Measurements from ENCODE around the gene VKORC1.
A peak's percentile ranks its signal among the peaks of the same experiment; 100 is the strongest.
"Not testable (repeated sequence)": the region's sequence is repeated elsewhere in the genome, so short reads cannot be mapped to it uniquely, and the experiment has no call there.

The VKORC1 gene

GRCh38 chr16:31094424-31095120 is at the start of gene VKORC1:
Gene VKORC1 (minus strand): TSS chr16:31094797. CDS start chr16:31094729, 68 bp downstream.
- peak; percentile 72 for DNase-seq

DNA sequence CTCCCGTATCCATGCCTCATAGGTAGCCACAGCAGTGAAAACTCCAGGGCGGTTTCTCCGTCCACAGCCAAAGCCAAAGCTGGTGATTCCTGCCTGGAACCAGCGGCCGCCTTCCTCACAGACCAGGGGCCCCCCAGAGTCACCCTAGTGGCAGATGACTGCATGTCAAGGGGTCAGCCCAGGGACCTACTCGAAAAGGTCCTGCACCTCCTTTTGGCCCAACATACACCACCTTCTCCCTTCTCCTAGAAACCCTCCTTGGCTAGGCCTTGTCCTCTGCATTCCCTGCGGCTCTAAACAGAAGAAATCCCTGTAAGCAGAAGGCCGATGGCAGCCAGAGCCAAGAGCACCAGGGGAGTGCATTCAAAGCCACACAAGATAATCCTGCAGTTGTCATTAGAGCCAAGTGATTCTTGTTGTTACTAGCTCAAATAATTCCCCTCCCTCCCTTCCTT is 49.1 kb upstream of the VKORC1 start:
- no peak for DNase-seq

DNA sequence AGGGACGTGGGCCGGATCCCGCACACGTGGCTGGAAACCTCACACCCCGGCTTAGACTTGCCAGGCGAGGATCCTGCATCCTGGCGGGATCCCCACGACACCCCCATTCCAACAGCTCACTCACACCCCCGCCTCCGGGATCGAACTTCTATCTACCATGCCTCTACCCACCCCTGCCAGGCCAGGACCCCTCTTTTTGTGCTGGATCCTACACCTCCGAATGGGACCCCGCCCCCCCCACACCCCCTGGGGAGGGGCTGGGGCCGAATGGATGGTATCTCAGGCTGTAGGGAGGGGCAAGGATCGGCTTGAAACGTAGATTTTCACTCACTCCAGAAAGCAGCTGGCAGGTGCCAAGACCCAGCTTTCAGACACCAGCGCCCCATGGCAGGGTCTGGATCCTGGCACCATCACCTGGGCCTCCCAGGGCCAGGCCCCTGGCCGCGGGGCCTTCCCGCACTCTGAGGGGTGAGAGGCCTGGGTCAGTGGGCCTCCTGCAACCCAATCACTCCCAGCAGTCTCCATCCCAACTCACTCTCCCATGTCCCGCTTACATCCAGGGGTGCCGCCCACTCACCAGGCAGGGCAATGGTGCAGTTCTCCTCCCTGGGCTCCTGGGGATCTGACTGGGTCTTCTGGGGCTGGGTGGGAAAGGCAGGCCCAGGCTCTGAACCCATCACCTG is 48.6 kb upstream of the VKORC1 start:
- no peak for DNase-seq

DNA sequence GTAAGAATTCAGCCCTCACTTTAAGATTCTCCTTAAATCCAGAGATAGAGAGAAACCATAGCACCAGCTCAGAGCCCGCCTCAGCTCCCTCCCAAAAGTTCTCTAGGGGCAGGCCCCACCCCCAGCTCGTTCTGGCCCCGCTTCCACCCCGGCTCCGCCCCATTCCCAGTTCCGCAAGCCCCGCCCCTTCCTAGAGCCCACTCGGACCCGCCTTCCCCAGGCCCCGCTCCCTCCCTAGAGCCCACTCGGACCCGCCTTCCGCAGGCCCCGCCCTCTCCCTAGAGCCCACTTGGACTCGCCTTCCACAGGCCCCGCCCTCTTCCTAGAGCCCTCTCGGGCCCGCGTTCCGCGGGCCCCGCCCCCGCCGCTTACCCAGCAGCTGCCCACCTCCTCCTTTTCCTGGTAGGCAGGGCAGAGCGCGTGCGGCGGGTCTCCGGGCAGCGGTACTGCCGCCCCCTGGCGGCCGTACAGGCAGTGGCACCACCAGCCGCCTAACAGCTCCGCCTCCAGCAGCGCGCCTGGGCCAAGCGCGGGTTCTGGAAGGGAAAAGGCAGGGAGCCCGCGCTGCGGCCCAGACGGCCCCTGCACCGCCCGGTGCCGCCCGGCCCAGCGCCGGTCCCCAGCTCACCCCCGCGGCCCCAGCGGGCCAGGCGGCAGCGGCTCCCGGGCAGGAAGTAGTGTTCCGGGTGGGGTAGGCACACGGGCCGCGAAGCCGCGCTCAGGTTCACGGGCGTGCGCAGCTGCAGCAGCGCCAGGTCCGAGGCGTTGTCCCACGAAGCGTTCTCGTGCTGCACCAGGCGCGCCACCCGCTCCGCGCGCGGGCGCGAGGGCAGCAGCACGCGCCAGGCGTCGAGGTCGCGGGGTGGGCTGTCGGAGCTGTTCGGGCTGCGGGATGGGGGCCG is 47.8 kb upstream of the VKORC1 start:
- DNase-seq, result peak; percentile 94

- no peak for DNase-seq
Observed at GRCh38 chr16:31141489-31142108, 47.0 kb upstream of the VKORC1 start.

DNA sequence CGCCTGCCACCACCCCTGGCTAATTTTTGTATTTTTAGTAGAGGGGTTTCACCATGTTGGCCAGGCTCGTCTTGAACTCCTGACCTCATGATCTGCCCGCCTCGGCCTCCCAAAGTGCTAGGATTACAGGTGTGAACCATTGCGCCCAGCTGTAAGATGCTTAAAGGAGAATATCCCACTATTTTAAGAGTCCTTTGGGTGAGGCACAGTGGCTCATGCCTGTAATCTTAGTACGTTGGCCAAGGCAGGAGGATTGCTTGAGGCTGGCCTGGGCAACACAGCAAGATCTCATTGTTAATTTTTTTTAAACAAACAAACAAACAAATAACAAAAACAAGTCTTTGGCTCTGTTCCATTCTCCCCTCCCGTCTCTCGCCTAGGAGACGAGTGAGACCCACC is 46.5 kb upstream of the VKORC1 start:
- DNase-seq, result not testable (repeated sequence)

GRCh38 chr16:31138621-31139578 is 44.3 kb upstream of the VKORC1 start:
- DNase-seq, result no peak

GRCh38 chr16:31136822-31137499 is 42.4 kb upstream of the VKORC1 start:
- DNase-seq, result not testable (repeated sequence)

GRCh38 chr16:31136287-31136662 is 41.7 kb upstream of the VKORC1 start:
- DNase-seq, result no peak

GRCh38 chr16:31135535-31136286 is 41.1 kb upstream of the VKORC1 start, which contains the start of gene PRSS8:
Gene PRSS8 (minus strand): TSS chr16:31135727. CDS start chr16:31135498, 229 bp downstream.
- no peak for DNase-seq

GRCh38 chr16:31134625-31135534 is 40.3 kb upstream of the VKORC1 start:
- DNase-seq, result no peak

DNA sequence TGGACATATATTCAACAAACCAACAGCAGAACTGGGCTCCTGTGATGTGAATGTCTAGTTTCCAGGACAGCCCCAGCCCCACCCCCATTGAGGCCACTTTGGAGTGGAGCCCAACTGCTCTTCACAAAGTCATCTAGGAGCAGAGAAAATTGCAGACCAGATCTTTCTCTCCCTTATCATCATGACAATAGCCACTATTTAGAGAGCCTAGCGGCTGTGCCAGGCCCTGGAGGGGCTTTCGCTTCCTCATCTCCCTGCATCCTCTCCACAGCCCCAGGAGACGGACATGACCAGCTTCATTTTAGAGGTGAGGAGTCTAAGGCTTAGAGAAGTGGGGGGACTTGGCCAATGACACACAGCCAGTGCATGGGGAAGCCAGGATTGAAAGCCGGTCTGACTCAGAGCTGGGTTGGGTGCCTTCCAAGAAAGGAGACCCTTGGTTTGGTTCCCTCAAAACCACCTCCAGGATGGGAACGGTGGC is 39.5 kb upstream of the VKORC1 start:
- DNase-seq, result no peak

GRCh38 chr16:31133046-31133501 is 38.5 kb upstream of the VKORC1 start:
- no peak for DNase-seq

DNA sequence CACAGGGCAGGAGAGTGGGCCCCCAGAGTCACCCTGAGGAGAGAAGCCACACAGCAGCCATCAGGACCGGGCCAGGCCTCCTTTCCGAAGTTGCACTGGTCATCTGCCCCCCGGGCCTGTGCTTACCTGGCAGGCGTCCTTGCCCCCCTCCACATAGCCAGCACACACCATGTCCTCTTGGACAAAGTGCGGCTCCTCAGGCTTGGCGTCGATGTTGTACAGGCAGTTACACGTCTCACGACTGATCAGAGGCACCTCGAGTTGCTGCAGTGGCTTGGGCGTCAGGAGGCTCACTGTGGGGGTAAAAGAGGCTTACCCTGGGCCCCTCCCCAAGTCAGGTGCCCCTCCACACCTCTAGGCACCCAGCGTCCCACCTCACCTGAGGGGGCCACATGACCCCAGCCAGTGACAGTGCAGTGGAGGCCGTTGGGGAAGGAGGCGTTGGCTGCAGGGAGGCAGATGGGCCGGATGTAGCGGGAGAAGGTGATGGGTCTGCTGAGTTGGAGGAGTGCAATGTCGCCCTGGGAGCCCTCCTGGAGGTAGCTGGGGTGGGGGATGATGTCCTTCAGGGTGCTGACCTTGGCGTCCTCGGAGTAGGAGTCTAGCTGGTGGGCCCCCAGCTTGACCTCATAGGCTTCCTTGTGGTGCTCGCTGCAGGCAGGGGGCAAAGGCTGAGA is 37.8 kb upstream of the VKORC1 start:
- no peak for DNase-seq

- no peak for DNase-seq
Observed at GRCh38 chr16:31131841-31132271, 37.3 kb upstream of the VKORC1 start.

GRCh38 chr16:31131416-31131815 is 36.8 kb upstream of the VKORC1 start:
- no peak for DNase-seq

DNA sequence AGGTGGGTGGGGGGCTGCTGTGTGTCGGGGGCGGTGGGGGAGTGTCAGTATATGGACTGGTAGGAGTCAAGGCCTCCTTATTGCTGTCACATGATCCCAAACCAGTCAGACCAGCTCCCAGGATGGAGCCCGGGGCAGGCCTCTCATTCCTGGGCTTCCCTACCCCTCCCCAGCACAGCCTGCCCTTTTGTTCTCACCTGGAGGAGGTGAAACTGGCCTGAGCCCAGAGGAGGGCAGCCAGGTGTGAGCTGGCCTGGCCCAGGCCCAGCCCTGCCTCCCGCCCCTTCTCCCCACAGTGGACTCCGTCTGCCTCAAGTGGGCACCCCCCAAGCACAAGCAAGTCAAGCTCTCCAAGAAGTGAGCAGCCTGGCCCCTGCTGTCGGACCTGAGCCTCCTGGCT is 36.3 kb upstream of the VKORC1 start:
- DNase-seq, result no peak

DNA sequence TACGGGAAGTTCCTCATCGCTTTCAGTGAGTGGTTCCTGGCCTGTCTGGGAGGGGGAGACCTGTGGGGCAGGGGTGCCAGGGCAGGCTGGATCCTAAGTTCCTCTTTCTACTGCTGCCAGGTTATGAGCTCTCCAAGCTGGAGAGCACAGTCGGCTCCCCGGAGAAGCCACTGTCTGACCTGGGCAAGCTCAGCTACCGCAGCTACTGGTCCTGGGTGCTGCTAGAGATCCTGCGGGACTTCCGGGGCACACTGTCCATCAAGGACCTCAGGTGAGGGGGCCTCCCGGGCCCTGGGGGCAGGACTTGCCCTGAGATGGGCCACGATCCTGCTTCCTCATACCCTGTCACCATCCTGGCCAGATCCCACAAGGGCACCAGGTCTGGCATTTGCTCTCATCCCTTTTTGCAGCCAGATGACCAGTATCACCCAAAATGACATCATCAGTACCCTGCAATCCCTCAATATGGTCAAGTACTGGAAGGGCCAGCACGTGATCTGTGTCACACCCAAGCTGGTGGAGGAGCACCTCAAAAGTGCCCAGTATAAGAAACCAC is 35.8 kb upstream of the VKORC1 start:
- DNase-seq, result no peak
